Measurements from ENCODE around the gene CD300LD.

The CD300LD gene

GRCh38 chr17:74599448-74599939 is 7.4 kb upstream of the CD300LD start:
- no peak overlapping the region for H3K27ac ChIP-seq
- TF ChIP-seq CTCF (conservative IDR thresholded peaks at IDR 0.05) = no peak

- no peak for TF ChIP-seq CTCF (conservative IDR thresholded peaks at IDR 0.05)
- no peak overlapping the region for H3K27ac ChIP-seq
Observed at GRCh38 chr17:74599023-74599399, 6.9 kb upstream of the CD300LD start.

GRCh38 chr17:74598346-74599022 is 6.4 kb upstream of the CD300LD start:
- H3K27ac ChIP-seq = no peak overlapping the region
- no peak for TF ChIP-seq CTCF (conservative IDR thresholded peaks at IDR 0.05)

- TF ChIP-seq CTCF (conservative IDR thresholded peaks at IDR 0.05) = no peak
- no peak overlapping the region for H3K27ac ChIP-seq
Observed at GRCh38 chr17:74597069-74597790, 5.1 kb upstream of the CD300LD start.

- TF ChIP-seq CTCF (conservative IDR thresholded peaks at IDR 0.05) = no peak
Observed at GRCh38 chr17:74595037-74595750, 3.1 kb upstream of the CD300LD start.

GRCh38 chr17:74591503-74591902 is 580 bp downstream of the CD300LD start:
- no peak for TF ChIP-seq CTCF (conservative IDR thresholded peaks at IDR 0.05)
- no peak overlapping the region for H3K27ac ChIP-seq

More at GRCh38 chr17:74595037-74595750, 3.1 kb upstream of the CD300LD start:
- H3K27ac ChIP-seq = no peak overlapping the region

- H3K27ac ChIP-seq = no peak overlapping the region
- no peak for TF ChIP-seq CTCF (conservative IDR thresholded peaks at IDR 0.05)
Observed at GRCh38 chr17:74585711-74586110, 6.4 kb downstream of the CD300LD start.
